HG02943 (cell line): ENCODE measurements around the gene SLC22A23.

Experiments
- ATAC-seq: cut with Tn5 transposase; IDR thresholded peaks from one replicate; pipeline ENCODE4 v1.9.1; 2021; ENCODE audit warnings: mild to moderate bottlenecking, low read depth, moderate library complexity; ENCODE audit not compliant: unreplicated experiment

SLC22A23 gene

DNA sequence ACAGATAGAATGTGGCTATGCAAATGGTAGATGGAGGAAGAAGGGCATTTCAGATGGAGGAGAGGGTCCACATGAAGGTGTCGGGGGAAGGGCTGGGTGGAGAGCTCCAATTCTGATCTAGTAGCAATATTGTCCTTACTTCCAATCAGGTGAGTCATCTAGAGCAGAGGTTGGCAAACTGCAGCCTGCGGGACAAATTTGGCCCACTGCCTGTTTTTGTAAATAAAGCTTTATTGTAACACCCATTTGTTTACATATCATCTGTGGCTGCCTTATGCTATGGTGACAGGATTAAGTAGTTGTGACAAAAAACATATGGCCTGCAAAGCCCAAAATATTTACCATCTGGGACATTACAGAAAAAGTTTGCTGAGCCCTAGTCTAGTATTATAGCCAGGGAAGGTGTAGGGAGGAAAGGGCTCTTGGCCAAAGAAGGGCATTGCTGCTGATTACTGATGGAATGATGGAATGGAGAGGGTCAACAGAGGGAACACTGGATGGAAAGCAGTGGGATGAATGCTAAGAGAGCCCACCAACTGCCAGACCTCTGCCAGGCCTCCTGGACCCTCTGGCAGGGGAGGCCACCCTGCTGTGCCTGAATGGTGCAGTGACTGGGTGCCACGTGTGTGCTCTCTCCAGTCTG, 79.8 kb downstream of the SLC22A23 start:
- ATAC-seq, result no peak

DNA sequence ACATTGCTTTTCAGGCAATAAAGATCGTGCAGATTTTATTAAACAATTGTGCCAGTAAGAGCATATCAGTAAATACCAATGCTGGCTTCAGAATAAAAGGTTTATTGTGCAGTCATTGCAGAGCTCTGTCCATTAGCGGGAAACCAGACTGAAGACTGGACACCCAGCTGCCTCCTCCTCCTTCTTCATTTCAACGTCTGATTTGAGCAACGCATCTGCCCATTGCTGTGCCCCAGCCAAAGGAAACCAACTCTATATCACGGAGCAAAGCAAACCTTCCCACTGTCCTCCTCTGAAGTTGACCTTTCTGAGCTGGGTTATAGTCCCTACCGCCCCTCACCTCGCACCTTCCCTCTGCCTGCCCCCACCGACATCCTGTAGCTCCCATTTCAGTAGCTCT, 80.8 kb downstream of the SLC22A23 start:
- ATAC-seq, result no peak

DNA sequence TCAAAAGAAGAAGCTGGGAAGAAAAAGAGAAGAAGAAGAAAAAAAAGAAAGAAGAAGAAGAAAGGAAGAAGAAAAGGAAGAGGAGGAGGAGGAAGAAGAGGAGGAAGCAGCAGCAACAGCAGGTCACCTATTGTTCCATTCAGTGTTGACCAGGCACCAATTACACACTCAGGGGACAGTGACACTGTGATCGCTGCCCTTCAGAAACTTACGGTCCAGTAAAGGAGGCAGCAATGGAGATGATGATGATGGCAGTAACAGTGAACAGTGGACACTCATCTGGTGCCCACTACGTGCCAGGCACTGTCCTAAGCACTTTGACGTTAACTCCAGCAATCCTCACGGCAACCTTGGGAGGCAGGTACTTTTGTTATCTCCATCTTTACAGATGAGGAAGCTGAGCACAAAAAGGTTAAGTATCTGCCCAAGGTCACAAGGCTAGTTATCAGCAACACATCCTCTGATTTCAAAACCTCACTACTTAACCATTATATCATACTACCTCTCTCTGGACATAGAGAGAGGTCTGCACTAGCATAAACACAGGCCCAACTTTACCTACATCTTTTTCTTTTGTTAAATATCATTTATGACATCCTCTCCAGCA, 83.2 kb downstream of the SLC22A23 start:
- no peak for ATAC-seq

DNA sequence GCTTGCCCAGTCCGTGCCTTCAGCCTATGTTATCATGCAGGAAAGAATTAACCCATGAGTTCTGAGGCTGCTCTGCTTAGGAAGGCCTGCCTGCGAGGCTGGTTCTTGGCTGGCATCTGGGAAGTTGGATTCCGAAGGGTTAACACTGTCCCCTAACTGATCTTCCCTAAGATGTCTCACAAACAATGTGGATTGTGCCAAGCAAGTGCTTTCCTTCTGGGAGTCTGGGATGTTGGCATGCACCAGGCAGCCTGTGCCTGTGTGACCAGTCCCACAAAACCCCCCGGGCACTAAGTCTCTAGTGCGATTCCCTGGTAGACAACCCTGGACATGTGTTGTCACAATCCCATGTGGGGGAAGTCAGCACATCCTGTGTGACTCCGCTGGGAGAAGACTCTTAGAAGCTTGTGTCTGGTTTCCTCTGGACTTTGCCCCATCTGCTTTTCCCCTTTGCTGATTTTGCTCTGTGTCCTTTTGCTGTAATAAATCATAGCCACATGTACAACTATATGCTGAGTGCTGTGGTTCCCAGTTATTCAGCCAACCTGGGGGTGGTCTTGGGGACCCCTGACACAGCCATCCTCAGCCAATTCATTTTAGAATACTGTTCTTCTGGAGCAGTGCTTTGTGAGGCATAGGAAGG, 83.8 kb downstream of the SLC22A23 start:
- ATAC-seq, result no peak

DNA sequence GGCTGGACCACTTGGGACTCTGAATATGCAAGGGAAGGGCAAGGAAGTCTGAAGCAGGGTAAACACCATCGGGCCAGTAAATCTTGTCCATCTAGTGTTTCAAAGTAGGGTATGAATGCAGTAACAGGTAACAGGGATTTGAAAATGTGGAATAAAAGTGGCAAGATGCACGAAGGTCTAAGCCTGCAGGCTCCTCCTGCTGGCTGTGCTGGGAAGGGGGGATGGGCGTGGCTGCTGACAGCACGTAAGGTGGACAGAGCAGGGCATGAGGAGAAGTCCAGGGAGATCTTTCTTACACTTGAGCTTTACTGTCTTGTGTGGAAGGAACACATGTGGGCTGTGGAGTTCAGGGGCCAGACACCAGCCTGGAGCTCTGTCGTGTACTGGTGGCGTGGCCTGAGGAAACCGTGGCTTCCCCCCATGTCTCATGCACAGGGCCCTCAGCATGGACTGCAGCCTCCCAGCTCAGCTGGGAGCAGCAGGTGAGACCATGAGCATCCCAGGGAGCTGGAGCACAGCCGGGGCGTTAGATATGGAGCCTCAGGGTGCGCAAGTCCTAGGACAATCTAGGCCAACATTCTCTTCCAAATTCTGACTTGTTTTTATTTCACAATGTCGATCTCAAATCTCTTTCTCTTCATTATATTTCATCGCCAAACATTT, 84.5 kb downstream of the SLC22A23 start:
- no peak for ATAC-seq

DNA sequence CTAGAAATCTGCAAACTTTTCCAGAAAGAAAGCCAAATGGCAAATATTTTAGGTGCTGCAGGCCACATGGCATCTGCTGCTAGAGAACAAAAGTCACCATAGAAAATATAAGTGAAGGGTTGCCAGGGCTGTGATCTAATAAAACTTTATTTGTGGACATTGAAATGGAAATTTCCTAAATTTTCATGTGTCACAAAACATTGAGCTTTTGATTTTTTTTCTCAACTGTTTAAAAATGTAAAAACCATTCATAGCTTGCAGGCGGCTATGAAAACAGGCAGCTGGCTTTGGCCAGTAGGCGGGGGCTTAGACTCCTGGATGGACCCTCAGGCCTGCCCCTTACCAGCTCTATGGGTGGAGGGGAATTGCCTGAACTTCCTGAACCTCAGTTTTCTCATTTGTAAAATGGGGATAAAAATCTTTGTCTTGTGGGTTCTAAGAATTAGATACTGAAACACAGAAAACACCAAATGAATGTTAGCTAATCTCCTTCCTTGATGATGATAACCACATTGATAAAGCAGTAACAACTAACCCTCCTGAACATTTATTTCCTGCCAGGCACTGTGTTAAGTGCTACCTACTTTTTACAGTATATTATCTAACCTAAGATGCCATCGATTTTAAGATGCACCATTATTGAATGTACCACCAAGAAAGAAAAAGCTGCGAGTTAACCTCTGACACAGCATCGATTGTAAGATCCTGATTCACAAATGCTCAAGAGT, 85.5 kb downstream of the SLC22A23 start:
- no peak for ATAC-seq

DNA sequence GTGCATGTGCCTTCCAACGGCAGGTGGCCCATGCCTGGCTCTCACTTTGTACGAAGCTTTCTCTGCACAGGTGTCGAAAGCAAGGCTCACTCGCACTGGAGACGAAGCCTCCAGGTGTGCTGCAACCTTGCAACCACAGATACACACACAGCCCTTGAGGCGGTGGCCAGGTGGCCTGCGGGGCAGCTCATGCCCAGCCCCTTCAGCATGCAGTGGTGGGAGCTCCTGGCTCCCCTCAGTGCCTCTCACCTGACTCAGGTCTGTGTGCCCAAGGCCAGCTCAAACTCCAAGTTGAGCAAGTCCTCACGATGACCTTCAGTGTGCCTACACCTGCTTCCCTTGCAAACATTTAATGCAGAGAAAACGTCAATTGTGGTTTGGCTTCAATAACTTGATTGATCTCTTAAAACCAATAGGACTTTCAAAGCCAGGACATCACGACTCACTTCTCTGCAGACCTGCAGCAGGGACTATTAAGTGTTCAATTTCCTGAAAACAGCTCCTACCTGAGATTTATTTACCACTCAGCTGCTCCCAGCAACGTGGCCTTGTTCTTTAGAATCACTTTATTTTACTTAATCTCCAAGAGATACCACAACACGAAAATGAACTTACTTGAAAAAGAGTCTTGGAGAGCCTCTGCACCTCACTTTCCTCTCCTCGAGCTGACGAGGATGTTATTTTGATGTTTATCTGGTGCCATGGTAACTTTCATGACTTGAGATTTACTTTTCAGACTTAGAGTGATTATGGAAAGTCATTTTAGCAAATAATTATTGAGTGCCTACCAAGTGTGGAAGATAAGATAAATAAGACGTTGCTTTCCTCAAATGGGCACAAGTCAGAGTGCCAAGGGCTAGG, 86.3 kb downstream of the SLC22A23 start:
- no peak for ATAC-seq

DNA sequence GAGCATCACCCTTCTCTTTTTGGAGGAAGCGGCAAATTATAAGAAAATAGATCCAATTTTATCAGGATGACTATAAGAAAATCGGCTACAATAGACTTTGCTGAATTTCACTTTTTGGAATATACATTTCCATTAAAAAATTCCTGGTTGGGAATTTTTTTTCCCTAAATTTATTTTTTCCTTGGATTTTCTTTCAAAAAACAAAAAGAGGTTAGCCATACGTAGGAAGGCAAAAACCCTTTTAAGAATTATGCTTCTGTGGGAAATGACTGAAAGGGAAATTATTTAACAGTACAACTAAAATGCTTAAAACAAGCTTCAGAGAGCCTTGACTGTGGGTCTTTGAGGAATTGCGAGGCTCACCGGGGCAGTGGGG, 86.9 kb downstream of the SLC22A23 start:
- ATAC-seq, result no peak

DNA sequence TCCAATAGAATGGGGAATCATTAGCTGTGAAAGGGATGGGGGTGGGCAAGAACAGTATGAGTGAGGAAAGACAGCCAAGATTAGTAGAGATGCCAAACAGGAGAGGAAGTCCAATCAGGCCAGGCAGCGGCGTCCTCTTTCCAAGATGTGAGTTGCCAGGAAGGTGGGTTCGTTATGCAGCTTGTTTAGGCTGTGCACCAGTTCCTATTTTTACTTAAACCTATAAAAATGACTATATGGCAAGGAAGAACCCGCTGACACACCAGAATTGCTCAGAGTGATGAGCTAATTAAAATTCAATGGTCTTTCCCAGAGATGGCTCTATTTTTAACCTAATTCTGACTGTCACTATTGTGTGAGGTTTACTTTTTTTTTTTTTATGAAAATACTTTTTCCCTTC, 88.2 kb downstream of the SLC22A23 start:
- ATAC-seq, result no peak

DNA sequence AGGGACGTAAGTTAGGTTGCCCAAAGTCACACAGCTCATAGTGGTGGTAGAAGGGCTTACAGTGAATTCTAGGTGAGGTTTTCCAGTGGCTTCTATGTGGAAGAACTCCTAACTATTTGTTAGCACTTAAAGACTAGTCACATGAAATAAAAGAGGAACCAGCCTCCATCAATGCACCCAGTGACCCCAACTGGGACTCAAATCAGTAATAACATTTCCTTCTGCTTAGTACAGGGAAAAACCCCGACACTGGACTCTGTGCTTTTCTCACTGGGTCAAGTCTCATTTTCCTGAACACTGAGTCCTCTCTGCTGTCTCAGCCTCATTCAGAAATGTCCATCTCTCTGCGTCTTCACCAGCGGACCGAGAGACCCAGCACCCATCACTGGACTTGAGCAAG, 89.2 kb downstream of the SLC22A23 start:
- ATAC-seq, result no peak

DNA sequence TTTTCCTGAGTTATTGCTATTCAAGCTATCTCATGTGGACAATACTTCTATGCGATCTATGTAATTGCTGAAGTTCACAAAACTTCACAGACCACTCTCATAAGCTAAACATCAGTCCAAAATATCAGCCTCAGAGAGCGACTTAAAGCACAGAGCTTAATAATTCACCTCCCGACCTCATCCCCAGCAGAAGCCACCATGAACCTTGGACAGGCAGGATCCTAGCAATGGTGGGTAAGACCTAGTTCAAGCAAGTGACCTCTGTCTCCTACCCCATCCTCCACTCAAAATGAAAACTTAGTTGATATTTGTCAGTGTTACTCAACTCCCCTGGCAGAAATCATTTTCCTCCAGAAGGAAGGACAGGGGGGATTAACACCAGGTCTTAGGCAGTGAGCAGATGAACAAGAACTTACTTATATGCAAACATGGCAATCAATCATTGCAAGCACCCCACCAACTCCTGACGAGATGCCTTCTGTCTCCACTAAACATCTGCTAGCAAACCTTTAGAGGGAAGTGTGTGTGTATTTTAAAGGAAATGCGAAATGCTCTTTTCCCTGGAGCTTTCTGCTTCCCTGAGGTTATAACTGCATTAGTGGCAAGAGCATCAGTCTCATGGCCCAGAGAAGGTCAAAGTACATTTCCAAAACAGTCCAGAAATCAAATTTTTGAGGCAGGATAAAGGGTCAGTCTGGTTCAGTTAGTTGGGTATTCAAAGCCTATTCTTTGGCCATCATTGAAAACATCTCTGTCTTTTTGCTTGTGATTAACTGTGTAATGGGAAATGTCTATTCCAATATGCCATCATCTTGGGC, 90.0 kb downstream of the SLC22A23 start:
- ATAC-seq, result no peak

DNA sequence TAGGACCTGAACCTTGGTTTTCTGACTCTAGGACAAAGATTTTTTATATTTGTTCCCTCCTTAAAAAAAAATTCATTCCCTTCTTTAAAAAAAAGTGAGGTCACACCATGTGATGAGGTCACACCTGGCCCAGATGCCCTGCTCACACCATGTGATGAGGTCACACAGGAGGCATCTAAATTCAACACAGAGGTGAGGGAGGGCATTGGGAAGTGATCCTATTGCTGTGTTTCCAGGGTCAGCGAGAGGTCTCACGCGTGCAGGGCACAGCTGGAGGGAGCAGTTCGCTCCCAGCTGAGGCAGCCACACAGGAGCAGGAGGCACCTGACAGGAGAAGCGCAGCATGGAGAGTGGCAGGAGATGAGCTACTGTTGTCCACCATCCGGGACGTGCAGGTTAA, 92.5 kb downstream of the SLC22A23 start:
- ATAC-seq, result no peak

DNA sequence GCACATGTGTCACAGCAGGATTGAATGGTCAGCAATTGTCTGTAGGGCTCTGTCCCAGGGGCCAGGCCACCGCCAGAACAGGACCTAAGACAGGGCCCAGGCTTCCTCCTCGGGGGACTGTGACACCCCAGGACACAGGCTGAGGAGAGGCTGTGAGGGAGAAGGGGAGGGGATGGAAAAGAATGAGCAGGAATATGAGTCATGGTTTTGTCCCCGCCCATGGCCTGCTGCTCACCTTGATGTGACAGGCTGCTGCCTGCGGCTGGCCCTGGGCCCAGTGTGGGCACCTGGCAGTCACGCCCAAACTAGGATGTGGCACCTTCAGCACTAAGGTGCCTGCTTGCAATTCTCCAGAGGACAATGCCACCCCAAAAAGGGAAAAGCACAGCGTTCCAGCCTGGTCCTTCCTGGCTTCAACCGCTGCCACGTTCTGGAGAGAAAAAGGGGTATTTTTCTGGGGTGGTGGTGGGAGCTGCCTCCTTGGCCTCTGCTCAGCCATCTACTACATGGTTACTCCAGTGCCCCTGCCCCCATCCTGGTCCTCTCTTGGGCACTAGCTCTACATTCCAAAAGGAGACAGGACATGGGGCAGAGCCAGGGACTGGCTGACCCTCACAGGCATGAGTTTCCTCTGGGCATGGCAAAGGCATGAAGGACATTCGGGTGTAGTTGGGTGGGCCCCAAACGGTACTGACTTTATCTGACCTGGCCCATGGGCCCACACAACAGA, 93.4 kb downstream of the SLC22A23 start:
- ATAC-seq, result no peak

DNA sequence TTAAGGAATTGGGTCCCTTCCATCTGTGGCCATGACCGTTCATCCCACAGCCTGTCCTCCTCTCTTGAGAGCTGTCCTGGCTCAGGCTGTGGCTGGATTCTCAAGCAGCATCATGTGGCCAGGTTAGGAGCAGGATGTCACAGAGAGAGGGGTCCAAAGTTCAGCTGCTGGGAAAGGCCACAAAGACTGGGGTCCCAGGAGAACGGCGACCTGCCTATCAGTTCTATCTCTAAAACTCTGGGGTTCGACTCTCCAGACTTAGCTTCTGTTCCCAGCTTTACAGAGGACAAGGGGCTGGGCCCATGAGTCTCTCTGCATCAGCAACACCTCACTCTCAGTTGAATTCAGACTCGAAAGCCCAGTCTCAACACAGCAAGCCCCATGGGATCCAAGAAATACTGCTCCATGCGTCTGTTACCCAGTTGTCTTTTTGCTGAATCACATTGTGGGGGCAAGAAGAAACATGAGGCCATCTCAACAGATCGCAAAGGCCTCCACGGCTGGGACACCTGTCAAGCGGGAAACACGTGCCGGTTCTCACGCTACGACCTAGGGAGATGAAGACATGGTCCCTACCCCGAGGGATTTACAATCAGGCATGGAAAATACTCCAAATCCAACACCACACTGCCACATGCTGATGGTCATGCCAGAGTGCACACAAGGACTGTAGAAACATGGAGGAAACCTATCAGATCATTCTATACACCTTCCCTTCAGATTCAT, 95.4 kb downstream of the SLC22A23 start:
- no peak for ATAC-seq

DNA sequence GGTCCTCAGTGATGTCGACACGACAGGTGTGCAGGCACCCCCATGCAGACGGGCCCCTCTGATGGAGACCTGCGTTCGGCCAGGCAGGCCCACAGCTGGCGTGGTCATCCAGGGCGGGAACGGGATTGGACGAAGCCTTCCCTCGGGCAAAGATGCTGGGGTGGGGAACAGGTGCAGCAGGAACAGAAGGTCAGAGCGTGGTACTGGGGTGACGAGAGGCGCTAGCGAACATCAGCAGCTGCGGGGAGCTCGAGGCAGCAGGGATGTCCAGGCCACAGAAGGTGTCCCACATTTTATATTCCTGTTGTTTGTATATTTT, 96.2 kb downstream of the SLC22A23 start:
- ATAC-seq, result no peak

DNA sequence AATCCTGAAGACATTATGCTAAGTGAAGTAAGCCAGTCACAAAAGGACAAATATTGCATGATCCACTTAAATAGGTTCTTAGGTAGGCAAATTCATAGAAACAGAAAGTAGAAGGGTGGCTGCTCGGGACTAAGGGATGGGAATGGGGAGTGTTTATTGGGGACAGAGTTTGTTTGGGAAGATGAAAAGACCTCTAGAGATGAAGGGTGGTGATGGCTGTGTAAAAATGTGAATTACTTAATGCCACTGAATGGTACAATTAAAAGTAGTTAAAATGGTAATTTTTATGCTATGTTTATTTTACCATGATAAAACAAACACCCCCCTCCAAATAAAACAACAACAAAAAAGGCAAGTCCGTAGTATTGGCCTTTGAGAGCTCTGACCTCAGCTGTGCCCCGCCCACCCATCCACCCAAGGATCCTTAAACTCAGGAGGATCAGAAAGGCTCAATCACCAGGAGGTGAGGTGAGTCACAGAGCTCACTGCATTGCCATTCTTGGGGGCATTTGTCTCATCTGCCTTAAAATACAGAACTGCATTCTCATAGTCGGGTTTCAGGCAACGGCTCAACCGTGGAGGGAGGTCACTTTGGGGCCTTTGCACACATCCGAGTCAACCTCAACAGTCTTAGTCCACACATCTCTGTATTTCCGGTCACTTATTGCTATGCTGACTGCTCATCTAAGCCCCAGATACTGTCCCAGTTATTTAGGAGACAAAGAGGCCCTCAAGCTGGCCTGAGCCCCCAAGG, 96.7 kb downstream of the SLC22A23 start:
- no peak for ATAC-seq

DNA sequence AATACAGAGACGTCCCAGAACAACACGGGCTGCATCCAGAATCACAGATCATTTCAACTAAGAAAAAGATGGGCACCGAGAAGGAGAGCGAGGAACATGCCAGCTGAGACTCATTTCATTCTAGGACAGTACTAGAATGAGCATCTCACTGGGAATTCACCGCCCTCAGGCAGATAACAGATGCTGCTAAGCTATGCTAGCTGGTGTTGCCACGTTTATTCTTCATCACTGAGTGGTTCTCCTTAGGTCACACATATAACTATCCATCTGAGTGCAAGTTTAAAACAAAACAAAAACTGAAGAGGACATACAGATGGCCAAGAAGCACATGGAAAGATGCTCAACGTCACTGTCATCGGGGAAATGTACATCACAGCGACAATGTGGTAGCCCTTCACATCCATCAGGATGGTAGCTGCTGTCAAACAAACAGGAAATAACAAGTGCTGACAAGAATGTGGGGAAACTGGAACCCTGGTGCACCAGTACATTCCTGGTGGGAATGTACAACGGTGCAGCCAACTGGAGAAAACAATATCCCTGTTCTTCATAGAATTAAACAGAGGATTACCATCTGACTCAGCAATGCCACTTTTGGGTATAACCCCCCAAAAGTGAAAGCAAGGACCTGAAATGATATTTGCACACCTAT, 97.6 kb downstream of the SLC22A23 start:
- ATAC-seq, result no peak
